Measurements from ENCODE around the gene MMP23B. TPM values are rescaled to one million over a fixed set of nuclear protein-coding genes. Genes with fewer than 3 reads are reported as not detected.
"Not testable (repeated sequence)": the region's sequence is repeated elsewhere in the genome, so short reads cannot be mapped to it uniquely, and the experiment has no call there.

MMP23B gene
- total and polyA plus RNA-seq, 4 donors, result 15.5 to 120 (median 57.8) TPM

- no peak overlapping the region for H3K4me3 ChIP-seq (ENCODE audit: low read length in 2 of 2)
- H3K27ac ChIP-seq (ENCODE audit: low read depth in 1 of 2, low read length in 2 of 2), result no peak overlapping the region
- H3K36me3 ChIP-seq (ENCODE audit: control insufficient read depth in 1 of 2, insufficient read depth in 2 of 2, low read length in 1 of 2), result peaks cover 0 to 3% of the 10 kb centered on the region in 2 donors
- intact Hi-C loops (cut with DNase I), result loop anchor here in 1 of 2 donors (10.0 kb wide), 1 partner anchor 58 kb away; the partner anchor contains the start of gene CDK11A
- H3K9me3 ChIP-seq (ENCODE audit: control insufficient read depth, low read length), result no peaks in the 10 kb centered on the region
- DNase-seq (peak; percentile 46 to 64), ATAC-seq (ENCODE audit: low FRiP score) (no peak)
- no peaks in the 10 kb centered on the region for H3K27me3 ChIP-seq (ENCODE audit: control insufficient read depth in 1 of 2, insufficient read depth in 2 of 2, low read length in 1 of 2)
- WGBS, 2 donors, result 96% methylated on average over 13 to 15 of the region's 15 CpGs
- no peaks in the 10 kb centered on the region for H3K4me1 ChIP-seq (ENCODE audit: control insufficient read depth in 1 of 2, insufficient read depth in 2 of 2, low read length in 2 of 2)
Measured at GRCh38 chr1:1666526-1666925, 34.6 kb downstream of the MMP23B start.

DNA sequence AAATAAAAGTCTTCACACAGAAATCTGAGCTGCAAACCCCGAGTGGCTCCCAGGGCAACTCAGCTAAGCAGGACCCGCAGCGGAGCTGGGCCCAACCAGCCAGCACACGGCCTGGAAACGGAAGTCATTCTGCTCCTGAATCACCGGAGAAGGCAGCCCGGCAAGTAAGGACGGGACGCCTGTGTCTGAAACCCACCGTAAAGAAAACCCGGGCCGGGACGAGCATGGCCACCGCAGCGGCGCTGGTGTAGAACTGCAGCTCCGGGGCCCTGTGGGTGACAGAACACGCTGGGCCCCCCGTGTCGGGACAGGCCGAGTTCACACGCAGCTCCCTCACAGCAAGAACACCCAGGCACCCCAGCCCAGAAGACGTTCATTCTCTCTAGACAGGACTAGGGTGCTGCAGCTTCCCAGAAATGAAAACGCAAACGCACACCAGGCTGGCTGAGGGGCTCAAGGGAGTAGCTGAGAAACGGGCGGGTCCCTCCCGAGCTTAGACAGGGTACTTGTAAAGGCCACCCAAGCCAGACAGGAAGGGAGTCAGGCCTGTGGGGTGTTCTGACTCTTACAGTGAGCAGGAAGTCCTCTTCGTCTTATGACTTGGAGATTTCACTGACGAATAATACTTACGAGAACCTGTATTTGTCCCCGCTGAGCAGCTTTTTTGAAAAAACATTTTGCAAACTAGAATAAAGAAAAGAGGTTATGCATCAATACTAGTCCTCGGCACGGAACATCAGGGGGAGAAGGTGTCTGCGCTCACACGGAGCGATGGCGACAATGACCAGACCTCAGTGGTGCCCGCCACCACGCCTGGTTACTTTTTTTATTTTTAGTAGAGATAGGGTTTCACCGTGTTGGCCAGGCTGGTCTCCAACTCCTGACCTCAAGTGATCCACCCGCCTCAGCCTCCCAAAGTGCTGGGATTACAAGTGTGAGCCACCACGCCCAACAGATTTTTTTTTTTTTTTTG lies 37.8 kb downstream of the MMP23B start:
- Histone ChIP-seq H3K27ac (ENCODE audit: low read depth in 1 of 2, low read length in 2 of 2) (no peak overlapping the region), H3K4me3 (ENCODE audit: low read length in 2 of 2) (no peak overlapping the region), H3K9me3 (ENCODE audit: control insufficient read depth, low read length) (no peaks in the 10 kb centered on the region), H3K36me3 (ENCODE audit: control insufficient read depth in 1 of 2, insufficient read depth in 2 of 2, low read length in 1 of 2) (peaks cover 0 to 3% of the 10 kb centered on the region in 2 donors), H3K27me3 (ENCODE audit: control insufficient read depth in 1 of 2, insufficient read depth in 2 of 2, low read length in 1 of 2) (no peaks in the 10 kb centered on the region), H3K4me1 (ENCODE audit: control insufficient read depth in 1 of 2, insufficient read depth in 2 of 2, low read length in 2 of 2) (no peaks in the 10 kb centered on the region)
- intact Hi-C loops (cut with DNase I), result loop anchor here in 1 of 2 donors (10.0 kb wide), 1 partner anchor 55 kb away; the partner anchor contains the start of gene CDK11A
- DNase-seq (peak; percentile 40 to 73), ATAC-seq (ENCODE audit: low FRiP score) (no peak)
- WGBS, 2 donors, result 91 to 92% methylated on average over 43 of the region's 43 CpGs

- Histone ChIP-seq H3K4me3 (ENCODE audit: low read length in 2 of 2) (no peak overlapping the region), H3K9me3 (ENCODE audit: control insufficient read depth, low read length) (no peaks in the 10 kb centered on the region), H3K4me1 (ENCODE audit: control insufficient read depth in 1 of 2, insufficient read depth in 2 of 2, low read length in 2 of 2) (no peaks in the 10 kb centered on the region), H3K36me3 (ENCODE audit: control insufficient read depth in 1 of 2, insufficient read depth in 2 of 2, low read length in 1 of 2) (peaks cover 0 to 3% of the 10 kb centered on the region in 2 donors), H3K27ac (ENCODE audit: low read depth in 1 of 2, low read length in 2 of 2) (no peak overlapping the region), H3K27me3 (ENCODE audit: control insufficient read depth in 1 of 2, insufficient read depth in 2 of 2, low read length in 1 of 2) (no peaks in the 10 kb centered on the region)
- peak; percentile 29 to 60 for DNase-seq
- intact Hi-C loops (cut with DNase I), result no loop called here
- WGBS, 2 donors, result 94 to 95% methylated on average over 24 of the region's 24 CpGs
- no peak for ATAC-seq (ENCODE audit: low FRiP score)
Measured at GRCh38 chr1:1670866-1671265, 38.9 kb downstream of the MMP23B start.

DNA sequence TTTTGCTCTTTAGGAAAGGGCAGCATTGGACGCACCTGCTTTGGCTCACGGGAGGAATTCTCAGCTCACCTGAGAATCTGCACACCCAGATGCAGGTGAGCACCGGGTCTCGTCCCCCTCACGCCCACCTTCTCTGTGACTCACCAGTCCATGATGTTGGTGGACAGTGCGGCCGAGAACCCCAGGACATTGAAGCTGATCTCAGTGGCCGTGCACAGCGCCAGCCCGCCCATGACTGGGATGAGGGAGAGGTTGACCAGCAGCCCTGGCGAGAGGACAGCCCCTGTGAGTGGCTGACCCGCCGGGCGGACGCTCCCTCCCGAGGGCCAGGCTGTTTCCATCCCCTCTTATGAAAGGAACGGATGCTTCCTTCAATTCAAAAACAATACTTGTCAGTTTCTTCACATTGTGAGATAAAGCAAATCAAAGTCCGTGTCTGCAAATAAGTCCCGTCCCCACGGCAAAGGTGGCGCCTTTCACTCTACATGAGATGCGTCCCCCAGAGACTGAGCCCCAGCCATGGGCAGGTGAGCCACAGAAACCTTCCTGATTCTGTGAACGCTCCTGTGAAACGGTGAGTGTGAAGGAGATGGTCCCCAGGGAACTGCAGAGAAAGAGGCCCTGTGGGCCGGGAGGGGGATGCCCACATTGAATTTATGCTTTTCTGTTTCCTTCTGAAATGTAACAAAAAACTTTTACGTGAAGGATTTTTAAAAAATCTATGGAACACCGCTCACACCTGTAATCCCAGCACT lies 39.6 kb downstream of the MMP23B start:
- Histone ChIP-seq H3K36me3 (ENCODE audit: control insufficient read depth in 1 of 2, insufficient read depth in 2 of 2, low read length in 1 of 2) (peaks cover 0 to 3% of the 10 kb centered on the region in 2 donors), H3K4me3 (ENCODE audit: low read length in 2 of 2) (no peak overlapping the region), H3K27ac (ENCODE audit: low read depth in 1 of 2, low read length in 2 of 2) (no peak overlapping the region), H3K27me3 (ENCODE audit: control insufficient read depth in 1 of 2, insufficient read depth in 2 of 2, low read length in 1 of 2) (no peaks in the 10 kb centered on the region), H3K9me3 (ENCODE audit: control insufficient read depth, low read length) (no peaks in the 10 kb centered on the region), H3K4me1 (ENCODE audit: control insufficient read depth in 1 of 2, insufficient read depth in 2 of 2, low read length in 2 of 2) (no peaks in the 10 kb centered on the region)
- intact Hi-C loops (cut with DNase I), result no loop called here
- ATAC-seq (ENCODE audit: low FRiP score) (no peak), DNase-seq (peak; percentile 39 to 65)
- 85 to 88% methylated on average over 27 of the region's 27 CpGs for whole genome bisulfite sequencing, 2 donors

DNA sequence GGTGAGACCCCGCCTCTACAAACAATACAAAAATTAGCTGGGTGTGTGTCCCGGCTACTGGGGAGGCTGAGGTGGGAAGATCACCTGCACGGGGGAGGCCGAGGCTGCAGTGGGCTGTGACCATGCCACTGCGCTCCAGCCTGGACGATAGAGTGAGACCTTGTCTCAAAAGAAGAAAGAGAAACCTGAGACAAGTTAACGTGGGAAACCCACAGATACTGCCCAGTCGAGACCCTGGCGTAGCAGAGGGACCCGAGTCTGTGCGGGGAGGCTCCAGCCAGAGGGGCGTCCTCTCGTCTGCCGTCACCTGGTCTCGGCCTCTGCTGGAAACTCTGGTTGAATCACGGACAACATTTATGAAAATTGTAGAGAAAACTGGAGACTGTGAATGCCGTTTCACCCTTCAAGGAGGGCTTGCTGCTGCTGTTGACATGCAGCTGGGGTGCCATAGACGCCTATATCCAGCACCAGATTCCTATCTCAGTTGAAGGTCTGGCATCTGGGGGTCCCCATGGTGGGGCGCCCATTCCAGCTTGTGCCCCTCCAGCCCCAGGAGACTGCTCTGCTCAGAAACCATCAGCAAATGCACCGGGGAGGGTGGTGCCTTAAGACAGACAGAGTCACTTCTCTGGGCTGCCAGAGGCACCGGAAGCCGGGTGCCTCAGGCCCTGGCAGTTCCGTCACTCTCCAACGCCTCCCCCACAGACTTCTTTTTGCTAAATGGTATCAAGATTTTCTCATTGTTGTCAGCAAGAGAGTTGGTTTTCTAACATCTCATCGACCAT lies 40.4 kb downstream of the MMP23B start:
- no peak overlapping the region for H3K27ac ChIP-seq (ENCODE audit: low read depth in 1 of 2, low read length in 2 of 2)
- intact Hi-C loops (cut with DNase I), result no loop called here
- peaks cover 0 to 3% of the 10 kb centered on the region in 2 donors for H3K36me3 ChIP-seq (ENCODE audit: control insufficient read depth in 1 of 2, insufficient read depth in 2 of 2, low read length in 1 of 2)
- H3K4me1 ChIP-seq (ENCODE audit: control insufficient read depth in 1 of 2, insufficient read depth in 2 of 2, low read length in 2 of 2), result no peaks in the 10 kb centered on the region
- ATAC-seq (ENCODE audit: low FRiP score), result peak; percentile 11
- no peaks in the 10 kb centered on the region for H3K27me3 ChIP-seq (ENCODE audit: control insufficient read depth in 1 of 2, insufficient read depth in 2 of 2, low read length in 1 of 2)
- WGBS, 2 donors, result 92 to 94% methylated on average over 25 of the region's 25 CpGs
- no peaks in the 10 kb centered on the region for H3K9me3 ChIP-seq (ENCODE audit: control insufficient read depth, low read length)
- no peak overlapping the region for H3K4me3 ChIP-seq (ENCODE audit: low read length in 2 of 2)
- peak; percentile 21 to 63 for DNase-seq

GRCh38 chr1:1674806-1675205 lies 42.8 kb downstream of the MMP23B start:
- H3K4me3 ChIP-seq (ENCODE audit: low read length in 2 of 2); H3K27me3 ChIP-seq (ENCODE audit: control insufficient read depth in 1 of 2, insufficient read depth in 2 of 2, low read length in 1 of 2); H3K9me3 ChIP-seq (ENCODE audit: control insufficient read depth, low read length); ATAC-seq (ENCODE audit: low FRiP score); intact Hi-C loops (cut with DNase I); H3K27ac ChIP-seq (ENCODE audit: low read depth in 1 of 2, low read length in 2 of 2); H3K36me3 ChIP-seq (ENCODE audit: control insufficient read depth in 1 of 2, insufficient read depth in 2 of 2, low read length in 1 of 2); H3K4me1 ChIP-seq (ENCODE audit: control insufficient read depth in 1 of 2, insufficient read depth in 2 of 2, low read length in 2 of 2): not testable (repeated sequence)
- peak; percentile 20 to 24 for DNase-seq
- WGBS, 2 donors, result 88 to 91% methylated on average over 15 to 20 of the region's 21 CpGs

DNA sequence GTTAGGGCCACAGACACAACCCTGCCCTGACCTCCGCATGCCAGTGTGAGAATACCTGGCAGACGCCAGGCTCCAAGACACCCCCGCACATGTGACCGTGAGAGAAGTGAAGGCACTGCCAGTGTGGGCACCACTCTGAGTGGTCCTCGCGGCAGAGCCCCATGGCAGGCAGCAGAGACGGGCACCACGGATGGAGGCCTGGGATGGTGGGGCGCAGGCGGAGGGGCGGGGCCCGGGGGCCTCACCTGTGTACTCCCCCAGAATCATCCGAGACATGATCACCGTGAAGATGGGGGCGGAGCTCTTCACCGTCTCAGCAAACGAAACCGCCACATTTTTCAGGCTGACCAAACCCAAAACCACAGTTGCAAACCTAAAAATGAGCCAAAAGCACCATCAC lies 43.2 kb downstream of the MMP23B start:
- ATAC-seq (ENCODE audit: low FRiP score), result not testable (repeated sequence)
- WGBS, 2 donors, result 94 to 95% methylated on average over 11 to 17 of the region's 18 CpGs
- DNase-seq, result peak; percentile 15 to 27

GRCh38 chr1:1676087-1676486 lies 44.1 kb downstream of the MMP23B start:
- ATAC-seq (ENCODE audit: low FRiP score); H3K27me3 ChIP-seq (ENCODE audit: control insufficient read depth in 1 of 2, insufficient read depth in 2 of 2, low read length in 1 of 2); H3K9me3 ChIP-seq (ENCODE audit: control insufficient read depth, low read length); H3K36me3 ChIP-seq (ENCODE audit: control insufficient read depth in 1 of 2, insufficient read depth in 2 of 2, low read length in 1 of 2); intact Hi-C loops (cut with DNase I); H3K27ac ChIP-seq (ENCODE audit: low read depth in 1 of 2, low read length in 2 of 2); H3K4me1 ChIP-seq (ENCODE audit: control insufficient read depth in 1 of 2, insufficient read depth in 2 of 2, low read length in 2 of 2); H3K4me3 ChIP-seq (ENCODE audit: low read length in 2 of 2): not testable (repeated sequence)
- 87 to 90% methylated on average over 2 to 13 of the region's 21 CpGs for WGBS, 2 donors
- peak in 1 of 2 donors; percentile 37 for DNase-seq

More for the DNA sequence above, 43.2 kb downstream of the MMP23B start:
- H3K27me3 ChIP-seq (ENCODE audit: control insufficient read depth in 1 of 2, insufficient read depth in 2 of 2, low read length in 1 of 2); intact Hi-C loops (cut with DNase I); H3K9me3 ChIP-seq (ENCODE audit: control insufficient read depth, low read length); H3K36me3 ChIP-seq (ENCODE audit: control insufficient read depth in 1 of 2, insufficient read depth in 2 of 2, low read length in 1 of 2); H3K4me1 ChIP-seq (ENCODE audit: control insufficient read depth in 1 of 2, insufficient read depth in 2 of 2, low read length in 2 of 2); H3K27ac ChIP-seq (ENCODE audit: low read depth in 1 of 2, low read length in 2 of 2); H3K4me3 ChIP-seq (ENCODE audit: low read length in 2 of 2): not testable (repeated sequence)
